ENCODE measurements around the gene ATP8B4. TPM values are rescaled to one million over a fixed set of nuclear protein-coding genes. Genes with fewer than 3 reads are reported as not detected.

ATP8B4 gene
- total RNA-seq, 1 experiment from 2014 or later, result 0.20 TPM

- no peak for TF ChIP-seq CTCF (conservative IDR thresholded peaks at IDR 0.05)
- no peak for DNase-seq
- Histone ChIP-seq H2AFZ (no peak overlapping the region), H3K4me1 (replicated peaks; ENCODE audit: insufficient read depth) (peaks cover 4% of the 10 kb centered on the region; the same call in 1 of the 2 replicates), H3K79me2 (ENCODE audit: low read depth) (no peaks in the 10 kb centered on the region), H3K9me2 (ENCODE audit: insufficient read depth) (no peaks in the 10 kb centered on the region), H3F3A (ENCODE audit: insufficient read depth, low read depth) (0 out of 2 replicates have a peak, but pooled peaks cover 6% of the 10 kb centered on the region), H3K4me3 (no peak overlapping the region), H3K9me3 (ENCODE audit: insufficient read depth, low read depth) (no peaks in the 10 kb centered on the region), H3K27ac (no peak overlapping the region), H3K36me3 (ENCODE audit: low read depth) (no peaks in the 10 kb centered on the region), H3K4me2 (no peak overlapping the region), H3K27me3 (ENCODE audit: insufficient read depth, low read depth) (no peaks in the 10 kb centered on the region), H4K20me1 (ENCODE audit: insufficient read depth) (no peaks in the 10 kb centered on the region)
- intact Hi-C loops (cut with micrococcal nuclease; ENCODE audit: unreplicated experiment), result loop anchor here (10.0 kb wide), 1 partner anchor 1786 kb away; no protein-coding TSS in a partner anchor
- POLR2A ChIA-PET (ENCODE audit: unreplicated experiment), result no interaction called here
- CTCF ChIA-PET, result no interaction called here
- no TSS peak for BruUV-seq (replicated peaks)
Measured at GRCh38 chr15:50140983-50141382, 21.9 kb upstream of the ATP8B4 start.

- CTCF ChIA-PET, result no interaction called here
Measured at GRCh38 chr15:50140098-50140497, 21.1 kb upstream of the ATP8B4 start.

GRCh38 chr15:50138391-50138790 is 19.4 kb upstream of the ATP8B4 start:
- Histone ChIP-seq H3K4me2 (no peak overlapping the region), H3K27me3 (ENCODE audit: insufficient read depth, low read depth) (no peaks in the 10 kb centered on the region), H3K9me3 (ENCODE audit: insufficient read depth, low read depth) (no peaks in the 10 kb centered on the region), H3K79me2 (ENCODE audit: low read depth) (no peaks in the 10 kb centered on the region), H3K4me1 (replicated peaks; ENCODE audit: insufficient read depth) (no peaks in the 10 kb centered on the region; the same call in 1 of the 2 replicates), H3K27ac (no peak overlapping the region), H4K20me1 (ENCODE audit: insufficient read depth) (no peaks in the 10 kb centered on the region), H3K9me2 (ENCODE audit: insufficient read depth) (no peaks in the 10 kb centered on the region), H3K36me3 (ENCODE audit: low read depth) (no peaks in the 10 kb centered on the region), H3F3A (ENCODE audit: insufficient read depth, low read depth) (0 out of 2 replicates have a peak, but pooled peaks cover 6% of the 10 kb centered on the region), H2AFZ (no peak overlapping the region), H3K4me3 (no peak overlapping the region)
- ChIA-PET CTCF (no interaction called here), POLR2A (ENCODE audit: unreplicated experiment) (no interaction called here)
- no TSS peak for BruUV-seq (replicated peaks)
- intact Hi-C loops (cut with micrococcal nuclease; ENCODE audit: unreplicated experiment), result no loop called here
- TF ChIP-seq EZH2 (IDR thresholded peaks at IDR 0.05; ENCODE audit: low read depth) (no peak), CTCF (conservative IDR thresholded peaks at IDR 0.05) (no peak)
- no peak for DNase-seq

More at GRCh38 chr15:50140098-50140497, 21.1 kb upstream of the ATP8B4 start:
- Histone ChIP-seq H3K9me2 (ENCODE audit: insufficient read depth) (no peaks in the 10 kb centered on the region), H3K36me3 (ENCODE audit: low read depth) (no peaks in the 10 kb centered on the region), H3K4me2 (no peak overlapping the region), H2AFZ (no peak overlapping the region), H3K27ac (no peak overlapping the region), H3K9me3 (ENCODE audit: insufficient read depth, low read depth) (no peaks in the 10 kb centered on the region), H3K79me2 (ENCODE audit: low read depth) (no peaks in the 10 kb centered on the region), H3K4me3 (no peak overlapping the region), H3K27me3 (ENCODE audit: insufficient read depth, low read depth) (no peaks in the 10 kb centered on the region), H4K20me1 (ENCODE audit: insufficient read depth) (no peaks in the 10 kb centered on the region), H3K4me1 (replicated peaks; ENCODE audit: insufficient read depth) (peaks cover 1% of the 10 kb centered on the region; the same call in 1 of the 2 replicates), H3F3A (ENCODE audit: insufficient read depth, low read depth) (0 out of 2 replicates have a peak, but pooled peaks cover 6% of the 10 kb centered on the region)
- intact Hi-C loops (cut with micrococcal nuclease; ENCODE audit: unreplicated experiment), result loop anchor here (10.0 kb wide), 1 partner anchor 1785 kb away; no protein-coding TSS in a partner anchor
- POLR2A ChIA-PET (ENCODE audit: unreplicated experiment), result no interaction called here
- TF ChIP-seq CTCF (conservative IDR thresholded peaks at IDR 0.05) (no peak), EZH2 (IDR thresholded peaks at IDR 0.05; ENCODE audit: low read depth) (no peak)
- DNase-seq, result no peak
- BruUV-seq (replicated peaks), result no TSS peak
